NB4 (cell line): ENCODE measurements around the gene GPAM.
"Not testable (repeated sequence)": the region's sequence is repeated elsewhere in the genome, so short reads cannot be mapped to it uniquely, and the experiment has no call there.

ENCODE experiments used
- DNase-seq: peaks from one replicate; pipeline ENCODE4 v3.0.0; 2010; ENCODE audit warnings: low read depth
- H3K4me3 ChIP-seq: one replicate; pipeline ENCODE4 v1.5.1; 2011; ENCODE audit warnings: mild to moderate bottlenecking, low read depth, low read length, moderate library complexity
- MYC ChIP-seq: IDR thresholded peaks from 2 replicates; pipeline ENCODE4 v1.6.1; 2011; ENCODE audit warnings: low read depth, low read length
- POLR2A ChIP-seq: IDR thresholded peaks from 2 replicates; pipeline ENCODE4 v1.6.1; 2011; ENCODE audit warnings: mild to moderate bottlenecking; ENCODE audit not compliant: insufficient read length; ENCODE audit errors: extremely low read depth
- TF ChIP-seq, protein P1 (sequence below): IDR thresholded peaks from one replicate; pipeline ENCODE4 v1.5.1; 2012; ENCODE audit warnings: low read depth, low read length
- TF ChIP-seq, protein P2 (sequence below): IDR thresholded peaks from 2 replicates; pipeline ENCODE4 v1.6.1; 2011; ENCODE audit warnings: low read depth, low read length

GPAM gene

DNA sequence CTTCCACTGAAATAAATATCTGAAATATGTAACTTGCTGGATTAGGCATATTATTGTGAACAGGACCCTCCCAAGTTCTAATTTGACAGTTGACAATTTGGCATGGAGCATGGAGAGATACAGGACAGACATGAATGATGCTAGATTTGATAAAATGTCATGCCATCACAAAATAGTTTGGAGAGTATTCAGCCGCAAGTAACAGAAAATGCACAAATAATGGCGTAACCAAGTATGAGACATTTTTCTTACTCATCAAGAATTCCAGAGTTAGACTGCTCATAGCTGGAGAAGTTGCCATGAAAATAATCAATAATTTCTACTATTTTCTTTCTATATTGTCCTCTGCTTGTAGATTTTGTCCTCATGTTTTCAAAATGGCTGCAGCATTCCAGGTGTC, 45.5 kb upstream of the GPAM start:
- TF ChIP-seq MYC: no peak
- TF ChIP-seq POLR2A: no peak
- TF ChIP-seq, protein P1, sequence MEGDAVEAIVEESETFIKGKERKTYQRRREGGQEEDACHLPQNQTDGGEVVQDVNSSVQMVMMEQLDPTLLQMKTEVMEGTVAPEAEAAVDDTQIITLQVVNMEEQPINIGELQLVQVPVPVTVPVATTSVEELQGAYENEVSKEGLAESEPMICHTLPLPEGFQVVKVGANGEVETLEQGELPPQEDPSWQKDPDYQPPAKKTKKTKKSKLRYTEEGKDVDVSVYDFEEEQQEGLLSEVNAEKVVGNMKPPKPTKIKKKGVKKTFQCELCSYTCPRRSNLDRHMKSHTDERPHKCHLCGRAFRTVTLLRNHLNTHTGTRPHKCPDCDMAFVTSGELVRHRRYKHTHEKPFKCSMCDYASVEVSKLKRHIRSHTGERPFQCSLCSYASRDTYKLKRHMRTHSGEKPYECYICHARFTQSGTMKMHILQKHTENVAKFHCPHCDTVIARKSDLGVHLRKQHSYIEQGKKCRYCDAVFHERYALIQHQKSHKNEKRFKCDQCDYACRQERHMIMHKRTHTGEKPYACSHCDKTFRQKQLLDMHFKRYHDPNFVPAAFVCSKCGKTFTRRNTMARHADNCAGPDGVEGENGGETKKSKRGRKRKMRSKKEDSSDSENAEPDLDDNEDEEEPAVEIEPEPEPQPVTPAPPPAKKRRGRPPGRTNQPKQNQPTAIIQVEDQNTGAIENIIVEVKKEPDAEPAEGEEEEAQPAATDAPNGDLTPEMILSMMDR: no peak
- TF ChIP-seq, protein P2, sequence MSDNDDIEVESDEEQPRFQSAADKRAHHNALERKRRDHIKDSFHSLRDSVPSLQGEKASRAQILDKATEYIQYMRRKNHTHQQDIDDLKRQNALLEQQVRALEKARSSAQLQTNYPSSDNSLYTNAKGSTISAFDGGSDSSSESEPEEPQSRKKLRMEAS: no peak
- no peak overlapping the region for H3K4me3 ChIP-seq
- DNase-seq: no peak

DNA sequence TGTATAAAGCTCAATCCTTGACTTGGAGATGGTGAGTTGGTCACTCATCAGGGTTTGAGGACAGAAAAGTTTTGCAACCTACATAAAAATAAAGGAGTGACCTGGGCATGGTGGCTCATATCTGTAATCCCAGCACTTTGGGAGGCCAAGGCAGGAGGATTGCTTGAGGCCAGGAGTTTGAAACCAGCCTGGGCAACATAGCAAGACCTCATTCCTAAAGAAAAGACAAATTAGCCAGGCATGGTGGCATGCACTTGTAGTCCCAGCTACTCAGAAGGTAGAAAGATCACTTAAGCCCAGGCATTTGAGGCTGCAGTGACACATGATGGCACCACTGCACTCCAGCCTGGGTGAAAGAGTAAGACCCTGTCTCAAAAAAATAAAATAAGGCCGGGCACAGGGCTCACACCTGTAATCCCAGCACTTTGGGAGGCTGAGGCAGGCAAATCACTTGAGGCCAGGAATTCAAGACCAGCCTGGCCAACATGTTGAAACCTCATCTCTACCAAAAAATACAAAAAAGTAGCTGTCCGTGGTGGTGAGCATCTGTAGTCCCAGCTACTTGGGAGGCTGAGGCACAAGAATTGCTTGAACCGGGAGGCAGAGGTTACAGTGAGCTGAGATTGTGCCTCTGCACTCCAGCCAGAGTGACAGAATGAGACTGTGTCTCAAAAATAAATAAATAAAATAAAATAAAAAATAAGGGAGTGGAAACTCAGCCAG, 45.0 kb upstream of the GPAM start:
- DNase-seq, H3K4me3 ChIP-seq: not testable (repeated sequence)

DNA sequence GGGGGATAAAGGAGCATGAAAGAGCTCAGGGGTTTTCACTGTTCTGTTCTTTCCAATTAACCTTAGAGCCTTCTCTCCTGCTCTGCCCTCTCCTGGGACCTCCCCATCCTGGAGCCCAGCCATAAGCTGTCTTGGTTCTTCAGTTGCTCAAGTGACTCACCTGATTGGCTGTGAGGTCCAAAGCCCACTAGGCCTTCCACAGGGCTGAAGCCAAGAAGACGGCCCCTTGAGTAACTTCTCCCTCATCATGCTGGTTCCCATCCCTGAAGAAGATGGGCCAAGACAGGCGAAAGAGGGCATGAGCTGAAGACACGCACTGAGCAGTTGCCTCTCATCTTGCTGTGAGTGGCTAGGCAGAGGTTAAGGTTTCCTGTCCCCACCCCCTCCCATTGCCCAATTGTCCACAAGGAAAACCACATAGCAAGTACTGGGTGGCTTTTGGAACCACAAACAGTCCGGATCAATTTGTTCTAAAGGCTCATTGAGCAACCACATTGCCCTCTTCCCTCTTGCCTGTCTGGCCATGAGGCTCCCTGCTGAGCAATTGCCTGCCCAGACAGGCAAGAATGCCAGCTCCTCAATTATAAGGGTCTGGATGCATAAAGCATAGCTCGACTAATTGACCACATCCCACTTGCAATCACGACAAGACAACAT, 43.9 kb upstream of the GPAM start:
- peak; percentile 78 for DNase-seq
- TF ChIP-seq POLR2A (no peak), MYC (no peak)
- TF ChIP-seq, protein P2: no peak
- TF ChIP-seq, protein P1: no peak
- H3K4me3 ChIP-seq: no peak overlapping the region

DNA sequence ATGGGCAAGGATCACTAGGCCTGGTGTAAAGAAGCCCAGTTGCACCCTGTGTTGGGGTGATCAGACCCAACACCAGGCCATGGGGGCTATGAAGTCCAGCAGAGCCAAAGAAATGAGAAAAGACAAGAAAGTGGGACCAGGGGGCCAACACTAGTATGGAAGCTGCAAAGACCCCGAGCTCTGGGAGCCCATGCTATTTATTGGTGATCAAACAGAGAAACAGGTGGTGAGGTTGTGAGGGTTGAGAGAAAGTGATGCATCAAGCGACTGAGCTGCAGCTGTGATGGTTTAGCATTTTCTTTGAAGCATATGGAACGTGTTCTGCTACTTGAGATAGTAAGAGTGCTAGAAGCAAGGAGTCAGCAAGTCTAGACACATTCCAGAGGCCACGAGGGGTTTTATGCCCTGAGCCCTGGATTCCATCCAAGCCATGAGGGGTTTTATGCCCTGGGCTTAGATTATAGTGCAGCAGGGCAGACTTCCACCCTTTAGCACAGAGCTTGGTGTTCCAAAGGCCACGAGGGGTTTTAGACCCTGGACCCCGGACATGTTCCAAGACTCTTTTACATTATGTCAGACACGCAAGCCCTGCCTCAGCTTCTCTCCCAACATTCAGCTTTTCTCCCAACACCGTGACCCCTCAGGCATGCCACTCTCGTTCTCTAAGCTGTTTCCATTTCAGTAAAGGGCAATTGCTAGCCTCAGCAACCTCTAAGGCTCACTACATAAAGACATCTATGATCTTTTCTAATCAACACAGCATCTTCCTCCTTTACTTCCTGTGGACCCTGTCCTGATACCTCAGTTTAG, 43.1 kb upstream of the GPAM start:
- DNase-seq: no peak
- H3K4me3 ChIP-seq: no peak overlapping the region
- TF ChIP-seq, protein P1: no peak
- TF ChIP-seq POLR2A: no peak
- TF ChIP-seq MYC: no peak
- TF ChIP-seq, protein P2: no peak

DNA sequence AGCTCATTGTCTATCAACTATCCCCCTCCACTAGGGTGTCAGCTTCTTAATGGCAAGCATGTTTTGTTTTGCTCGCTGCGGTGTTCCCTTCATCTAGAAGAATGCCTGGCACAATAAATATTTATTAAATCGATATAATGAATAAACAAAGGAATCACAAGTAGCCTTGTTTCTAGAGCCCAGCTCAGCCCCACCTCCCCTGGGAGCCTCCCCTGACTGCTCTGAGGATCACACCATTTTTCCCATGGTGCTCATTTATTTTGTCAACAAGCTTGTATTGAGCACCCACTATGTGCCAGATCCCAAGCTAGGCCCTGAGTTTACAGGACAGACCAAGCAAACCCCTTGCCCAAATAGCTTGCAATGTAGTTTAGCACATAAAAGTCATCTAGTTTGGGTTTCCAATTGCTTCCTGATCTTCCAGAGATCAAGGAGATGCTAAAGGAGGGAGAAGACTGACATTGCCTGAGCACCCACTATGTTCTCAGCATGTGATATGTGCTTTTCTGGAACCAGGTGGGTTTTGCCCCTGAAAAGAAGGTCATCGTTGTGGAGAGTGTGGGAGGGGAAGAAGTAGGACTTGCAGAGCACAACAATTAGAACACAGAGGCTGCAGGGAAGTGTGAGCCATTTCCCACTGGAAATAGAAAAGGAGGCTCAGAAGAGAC, 42.3 kb upstream of the GPAM start:
- no peak for DNase-seq
- H3K4me3 ChIP-seq: no peak overlapping the region
- TF ChIP-seq POLR2A (no peak), MYC (no peak)

DNA sequence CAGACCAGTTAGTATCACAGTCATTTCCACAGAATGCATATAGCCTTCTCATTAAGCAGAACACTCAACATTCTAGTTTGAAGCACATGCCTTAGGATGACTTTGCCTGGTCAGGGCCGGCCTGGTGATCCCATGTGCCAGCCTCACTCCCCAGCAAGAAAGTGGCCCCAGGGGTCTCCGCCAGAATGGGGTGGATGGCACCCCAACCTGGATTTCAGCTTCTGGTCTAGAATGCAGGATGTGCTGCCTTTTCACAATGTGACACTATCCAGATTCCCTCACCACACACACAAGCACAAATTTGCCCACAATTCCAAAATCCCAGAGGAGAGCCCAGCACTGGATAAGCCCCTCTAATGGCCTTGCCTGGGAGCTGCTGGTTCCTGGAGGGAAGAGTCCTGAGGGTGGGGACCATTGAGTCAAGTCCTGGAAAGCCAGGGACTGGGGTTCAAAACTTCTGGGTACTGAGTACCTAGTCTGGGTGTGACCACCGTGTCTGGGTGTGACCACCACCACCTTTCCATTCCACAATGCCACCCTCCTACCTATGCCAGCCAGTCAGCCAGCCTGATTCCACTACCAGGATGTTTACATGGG, 41.5 kb upstream of the GPAM start:
- no peak for DNase-seq
- TF ChIP-seq POLR2A: no peak
- TF ChIP-seq, protein P2: no peak
- TF ChIP-seq, protein P1: no peak
- TF ChIP-seq MYC: no peak

More for the DNA sequence above, 41.5 kb upstream of the GPAM start:
- no peak overlapping the region for H3K4me3 ChIP-seq
